Osteoblast (primary cell): ENCODE measurements around the gene HEYL. TPM values are rescaled to one million over a fixed set of nuclear protein-coding genes. Genes with fewer than 3 reads are reported as not detected.

ENCODE experiments used
- DNase-seq: peaks from one replicate; pipeline ENCODE4 v3.0.0; 2011; ENCODE audit warnings: low spot score, mixed read lengths; ENCODE audit not compliant: insufficient read length; ENCODE audit errors: missing footprints
- H2AFZ ChIP-seq: 2 replicates; pipeline ENCODE4 v1.6.0; 2011; ENCODE audit warnings: mild to moderate bottlenecking, low read length
- H3K27ac ChIP-seq: 2 replicates; pipeline ENCODE4 v1.5.1; 2011; ENCODE audit warnings: mild to moderate bottlenecking, low read depth, low read length, moderate library complexity
- H3K27me3 ChIP-seq: 2 replicates; pipeline ENCODE4 v1.6.0; 2012; ENCODE audit warnings: mild to moderate bottlenecking, control low read depth, inconsistent platforms, low read length, moderate library complexity; ENCODE audit not compliant: insufficient read depth
- H3K36me3 ChIP-seq: 2 replicates; pipeline ENCODE4 v1.5.1; 2011; ENCODE audit warnings: mild to moderate bottlenecking, low read length, control low read depth, moderate library complexity; ENCODE audit not compliant: insufficient read depth
- H3K4me1 ChIP-seq: 2 replicates; pipeline ENCODE4 v1.5.1; 2011; ENCODE audit warnings: mild to moderate bottlenecking, low read length, control low read depth, moderate library complexity; ENCODE audit not compliant: insufficient read depth
- H3K4me2 ChIP-seq: 2 replicates; pipeline ENCODE4 v1.6.0; 2011; ENCODE audit warnings: mild to moderate bottlenecking, low read length; ENCODE audit not compliant: insufficient read depth
- H3K4me3 ChIP-seq: fragments of 200-600 bp; sonication (generic); 3 replicates; pipeline ENCODE4 v1.5.1; 2012; ENCODE audit warnings: mild to moderate bottlenecking, low read length, inconsistent platforms; ENCODE audit not compliant: insufficient read depth
- H3K79me2 ChIP-seq: 2 replicates; pipeline ENCODE4 v1.6.0; 2012; ENCODE audit warnings: mild to moderate bottlenecking, low read length, control low read depth, inconsistent platforms; ENCODE audit not compliant: insufficient read depth
- H3K9me3 ChIP-seq: 2 replicates; pipeline ENCODE4 v1.5.1; 2011; ENCODE audit warnings: low read depth, low read length, control low read depth
- H4K20me1 ChIP-seq: 2 replicates; pipeline ENCODE4 v1.6.0; 2012; ENCODE audit warnings: mild to moderate bottlenecking, low read length, control low read depth; ENCODE audit not compliant: insufficient read depth
- CTCF ChIP-seq: IDR thresholded peaks from 2 replicates; pipeline ENCODE4 v1.5.1; 2011; ENCODE audit warnings: mild to moderate bottlenecking, low read depth, low read length, moderate library complexity; ENCODE audit errors: extremely low read depth
- total RNA-seq: library from RNA; depleted of rRNA; stranded (reverse); fragments of >200 nt; gene quantifications from 2 replicates; pipeline ENCODE4 v1.2.3, GENCODE V29; 2012

The HEYL gene
- total RNA-seq = under 0.01 TPM in 2 replicates

GRCh38 chr1:39639305-39640130 is at the start of gene HEYL:
TSS of gene HEYL (minus strand) at chr1:39639643. CDS start at chr1:39639625, 18 bp downstream.
- Histone ChIP-seq H3K79me2 (no peaks in the 10 kb centered on the region), H3K4me3 (peak within 1 kb of the TSS; percentile 70), H4K20me1 (no peaks in the 10 kb centered on the region), H3K4me1 (peaks cover 38% of the 10 kb centered on the region), H3K4me2 (peak within 1 kb of the TSS; percentile 56), H3K36me3 (no peaks in the 10 kb centered on the region), H3K27ac (no peak within 1 kb of the TSS), H2AFZ (peak within 1 kb of the TSS; percentile 48), H3K9me3 (no peaks in the 10 kb centered on the region), H3K27me3 (no peaks in the 10 kb centered on the region)
- DNase-seq = peak; percentile 96
- TF ChIP-seq CTCF = peak; percentile 46

- Histone ChIP-seq H3K9me3 (no peaks in the 10 kb centered on the region), H3K27ac (no peak overlapping the region), H3K79me2 (no peaks in the 10 kb centered on the region), H3K4me3 (no peak overlapping the region), H3K36me3 (no peaks in the 10 kb centered on the region), H3K4me1 (peaks cover 6% of the 10 kb centered on the region), H4K20me1 (no peaks in the 10 kb centered on the region), H2AFZ (no peak overlapping the region), H3K27me3 (peaks cover 84% of the 10 kb centered on the region), H3K4me2 (no peak overlapping the region)
- no peak for DNase-seq
- no peak for TF ChIP-seq CTCF
These were observed 49.8 kb upstream of the HEYL start for GRCh38 chr1:39689214-39689613.

- DNase-seq = no peak
- peaks cover 6% of the 10 kb centered on the region for H3K4me1 ChIP-seq
- H3K27me3 ChIP-seq = peaks cover 85% of the 10 kb centered on the region
- no peaks in the 10 kb centered on the region for H3K9me3 ChIP-seq
- no peaks in the 10 kb centered on the region for H4K20me1 ChIP-seq
- no peaks in the 10 kb centered on the region for H3K79me2 ChIP-seq
- H3K27ac ChIP-seq = no peak overlapping the region
- no peak overlapping the region for H2AFZ ChIP-seq
- H3K36me3 ChIP-seq = no peaks in the 10 kb centered on the region
- H3K4me3 ChIP-seq = no peak overlapping the region
- no peak for TF ChIP-seq CTCF
- H3K4me2 ChIP-seq = no peak overlapping the region
These were observed 49.3 kb upstream of the HEYL start for GRCh38 chr1:39688706-39689105.

- H4K20me1 ChIP-seq = no peaks in the 10 kb centered on the region
- peaks cover 6% of the 10 kb centered on the region for H3K4me1 ChIP-seq
- no peaks in the 10 kb centered on the region for H3K79me2 ChIP-seq
- no peak for DNase-seq
- H3K9me3 ChIP-seq = no peaks in the 10 kb centered on the region
- no peak overlapping the region for H2AFZ ChIP-seq
- no peak overlapping the region for H3K27ac ChIP-seq
- H3K27me3 ChIP-seq = peaks cover 85% of the 10 kb centered on the region
- no peaks in the 10 kb centered on the region for H3K36me3 ChIP-seq
- H3K4me3 ChIP-seq = no peak overlapping the region
- H3K4me2 ChIP-seq = no peak overlapping the region
- no peak for TF ChIP-seq CTCF
These were observed 47.8 kb upstream of the HEYL start for GRCh38 chr1:39687243-39687642.
